Amniotic epithelial cell (primary cell): ENCODE results near the gene BEX4.
"Not testable (repeated sequence)": the region's sequence is repeated elsewhere in the genome, so short reads cannot be mapped to it uniquely, and the experiment has no call there.

Experiments used
- DNase-seq: peaks from one replicate; pipeline ENCODE4 v3.0.0-alpha.2; 2010; ENCODE audit warnings: low read depth

Gene BEX4

GRCh38 chrX:103214870-103215424, at the start of gene BEX4:
TSS of gene BEX4 (plus strand) at chrX:103215108. CDS start at chrX:103216154, 1,046 bp downstream.
- DNase-seq = peak; percentile 62

GRCh38 chrX:103170216-103170615, 44.7 kb upstream of the BEX4 start:
- DNase-seq = no peak

- DNase-seq = no peak
Measured at GRCh38 chrX:103171353-103171752, 43.6 kb upstream of the BEX4 start.

GRCh38 chrX:103175256-103175655, 39.7 kb upstream of the BEX4 start:
- DNase-seq = not testable (repeated sequence)

GRCh38 chrX:103175944-103176753, 38.8 kb upstream of the BEX4 start:
- DNase-seq = peak; percentile 29

- no peak for DNase-seq
Measured at GRCh38 chrX:103177556-103177955, 37.4 kb upstream of the BEX4 start.

GRCh38 chrX:103183912-103184311, 31.0 kb upstream of the BEX4 start:
- no peak for DNase-seq

GRCh38 chrX:103187953-103188475, 26.9 kb upstream of the BEX4 start:
- peak; percentile 3 for DNase-seq

GRCh38 chrX:103197721-103198306, 17.1 kb upstream of the BEX4 start:
- peak; percentile 40 for DNase-seq

- not testable (repeated sequence) for DNase-seq
Measured at GRCh38 chrX:103198668-103199067, 16.2 kb upstream of the BEX4 start.

GRCh38 chrX:103201041-103201440, 13.9 kb upstream of the BEX4 start:
- DNase-seq = no peak

- DNase-seq = peak; percentile 15
Measured at GRCh38 chrX:103210056-103210455, 4.9 kb upstream of the BEX4 start.

- peak; percentile 48 for DNase-seq
Measured at GRCh38 chrX:103211012-103211715, 3.7 kb upstream of the BEX4 start.

GRCh38 chrX:103212749-103213457, 2.0 kb upstream of the BEX4 start:
- no peak for DNase-seq

- peak; percentile 12 for DNase-seq
Measured at GRCh38 chrX:103215425-103215991, 600 bp downstream of the BEX4 start.

GRCh38 chrX:103220511-103221323, 5.8 kb downstream of the BEX4 start:
- no peak for DNase-seq

GRCh38 chrX:103225918-103226317, 11.0 kb downstream of the BEX4 start:
- DNase-seq = not testable (repeated sequence)

- DNase-seq = no peak
Measured at GRCh38 chrX:103233263-103233662, 18.4 kb downstream of the BEX4 start.

GRCh38 chrX:103234869-103235268, 20.0 kb downstream of the BEX4 start:
- DNase-seq = no peak

- not testable (repeated sequence) for DNase-seq
Measured at GRCh38 chrX:103235608-103236007, 20.7 kb downstream of the BEX4 start.
